Testis (tissue), 2 donors: ENCODE data around the gene RBMXL2.

Experiments used
- CTCF ChIP-seq, 3 experiments: fragments of 450-650 bp in 2 of 3; fragments of 200-600 bp in 1 of 3; sonication (generic) in 1 of 3; IDR thresholded peaks; one replicate each; pipeline ENCODE4 v1.5.1; 2016 to 2019; ENCODE audit warnings: antibody characterized with exemption in 3 of 3, mild to moderate bottlenecking in 2 of 3, moderate library complexity in 1 of 3
- POLR2A ChIP-seq: fragments of 450-650 bp; IDR thresholded peaks from one replicate; pipeline ENCODE4 v1.6.1; 2017; ENCODE audit warnings: antibody characterized with exemption, mild to moderate bottlenecking, moderate library complexity

- TF ChIP-seq CTCF (IDR thresholded peaks at IDR 0.05) (no peak), POLR2A (no peak)
These were observed 7.9 kb upstream of the RBMXL2 start for GRCh38 chr11:7080900-7081299.
